NCI-H2196 (cell line): ENCODE measurements around the gene CELF3.

Experiments used
- DNase-seq: peaks from one replicate; lab custom pipeline; 2025; ENCODE audit not compliant: unreplicated experiment; lab: John Stamatoyannopoulos, UW

The CELF3 gene

DNA sequence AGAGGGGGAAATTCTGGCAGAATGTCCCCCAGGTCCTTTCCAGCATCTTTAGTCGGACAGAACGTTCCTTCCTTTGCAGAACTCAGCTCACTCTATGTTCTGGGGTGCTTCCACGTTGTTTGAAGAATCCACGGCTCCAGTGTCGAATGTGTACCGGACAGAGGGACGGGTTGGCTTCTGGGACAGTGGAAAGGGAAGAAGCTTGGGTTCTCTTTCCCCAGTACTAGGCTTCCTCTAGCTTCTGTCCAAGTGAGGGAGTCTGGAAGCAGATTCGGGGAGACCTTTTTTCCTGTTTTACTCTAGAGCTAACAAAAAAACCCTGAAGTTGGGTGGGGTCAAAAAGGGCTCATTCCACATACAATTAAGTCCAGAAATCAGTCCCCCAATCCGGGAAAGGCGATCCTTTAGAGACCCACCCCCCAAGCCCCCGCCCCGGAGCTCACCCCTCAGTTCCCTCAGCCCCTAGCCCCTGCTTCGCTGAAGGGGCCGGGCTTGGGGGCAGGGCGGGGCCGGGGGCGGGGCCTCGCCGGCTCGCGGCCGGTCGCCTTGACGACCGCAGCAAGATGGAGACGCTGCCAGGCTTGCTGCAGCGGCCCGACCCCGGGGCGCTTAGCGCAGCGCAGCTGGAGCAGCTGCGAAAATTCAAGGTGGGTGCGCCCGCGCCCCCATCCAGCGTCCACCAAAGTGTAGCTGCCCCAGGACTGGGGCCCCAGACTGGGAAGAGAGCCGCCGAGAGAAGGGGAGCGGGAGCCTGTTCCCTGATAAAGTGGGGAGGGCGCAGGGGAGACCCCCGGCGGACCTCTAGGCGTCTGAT is 4.6 kb upstream of the CELF3 start, which contains the start of gene RIIAD1:
RIIAD1 (plus strand) TSS at position 549 of the 814 bp plus-strand sequence; CDS start at position 564, 15 bp downstream.
- DNase-seq: peak; percentile 41

- no peak for DNase-seq
These were observed 4.0 kb upstream of the CELF3 start for GRCh38 chr1:151720554-151720953.

DNA sequence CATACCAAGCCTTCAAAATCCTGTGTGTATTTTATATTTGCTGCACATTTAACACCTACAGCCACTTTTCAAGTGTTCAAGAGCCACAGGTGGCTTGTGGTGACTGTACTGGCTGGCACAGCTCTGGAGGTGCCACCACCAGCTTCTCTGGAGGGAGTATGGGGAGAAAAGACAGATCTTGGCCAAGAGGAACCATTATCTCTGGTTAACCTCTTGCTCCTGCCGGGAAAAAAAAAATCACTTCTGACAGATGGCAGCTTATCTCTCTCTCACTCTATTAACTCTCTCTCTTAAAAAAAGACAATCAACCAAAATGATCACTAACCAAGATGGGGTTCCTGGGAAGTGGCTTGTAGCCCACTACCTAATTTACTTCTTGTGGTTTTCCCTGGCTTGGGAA is 3.5 kb upstream of the CELF3 start:
- DNase-seq: no peak

DNA sequence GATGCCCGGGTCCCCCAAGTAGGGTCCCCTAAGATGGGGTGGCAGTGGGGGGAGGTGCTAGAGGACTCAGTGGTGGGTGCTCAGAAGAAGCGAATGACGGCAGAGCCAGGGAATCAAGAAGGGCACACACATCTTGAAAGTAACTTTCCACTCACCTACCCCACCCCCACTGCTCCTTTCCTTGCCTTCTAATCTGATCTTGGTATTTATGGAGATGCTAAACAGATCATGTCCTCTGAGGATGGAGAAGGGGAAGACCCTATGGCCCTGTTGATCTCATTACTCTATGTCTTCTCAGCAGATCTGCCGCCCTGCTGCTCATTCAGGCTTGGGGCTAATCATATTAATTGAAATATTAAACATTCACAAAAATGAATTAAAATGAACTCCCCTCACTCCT is 2.1 kb upstream of the CELF3 start:
- DNase-seq: no peak

DNA sequence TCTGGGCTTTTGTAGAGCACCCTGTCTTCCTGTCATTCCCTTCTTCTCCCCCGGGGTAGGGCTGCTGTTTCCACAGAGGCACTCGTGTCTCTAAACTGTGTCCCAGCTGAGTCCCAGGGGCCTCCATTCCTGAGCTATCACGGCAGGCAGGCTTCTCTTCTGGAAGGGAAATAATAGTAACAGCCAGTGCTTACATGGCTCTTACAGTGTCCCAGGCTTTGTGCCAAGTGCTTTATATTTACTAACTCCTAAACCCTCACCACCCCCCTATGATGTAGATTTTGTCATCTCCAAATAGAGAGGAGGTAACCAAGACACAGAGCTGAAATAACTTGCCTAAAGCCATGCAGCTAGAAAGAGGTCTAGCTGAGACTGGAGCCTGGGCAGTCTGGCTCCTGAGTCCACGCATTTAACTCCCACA is 1.4 kb upstream of the CELF3 start:
- no peak for DNase-seq

GRCh38 chr1:151716405-151716762 is 219 bp downstream of the CELF3 start:
- DNase-seq: no peak

GRCh38 chr1:151715726-151716404 is 738 bp downstream of the CELF3 start:
- DNase-seq: peak; percentile 18

- DNase-seq: no peak
These were observed 1.5 kb downstream of the CELF3 start for GRCh38 chr1:151714820-151715725.

DNA sequence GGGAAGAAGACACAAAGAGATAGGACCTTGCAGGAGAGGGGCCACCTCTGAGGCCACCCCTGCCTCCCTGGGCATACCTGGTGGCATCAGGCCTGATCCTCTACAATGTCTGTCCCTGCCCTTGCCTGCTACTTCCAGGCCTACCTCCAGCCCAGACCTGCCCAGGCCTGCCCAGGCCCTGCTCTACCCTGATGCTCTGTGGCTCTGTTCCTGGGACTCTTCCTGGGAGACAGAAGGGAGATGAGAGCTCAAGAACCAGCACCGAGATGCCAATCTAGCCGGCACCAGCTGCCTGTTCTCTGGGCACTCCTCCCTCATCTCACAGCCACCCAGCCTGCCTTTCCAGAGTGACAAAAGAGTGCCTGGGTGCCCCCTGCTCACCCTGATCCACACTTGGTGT is 2.7 kb downstream of the CELF3 start:
- no peak for DNase-seq

- no peak for DNase-seq
These were observed 3.6 kb downstream of the CELF3 start for GRCh38 chr1:151713044-151713443.

DNA sequence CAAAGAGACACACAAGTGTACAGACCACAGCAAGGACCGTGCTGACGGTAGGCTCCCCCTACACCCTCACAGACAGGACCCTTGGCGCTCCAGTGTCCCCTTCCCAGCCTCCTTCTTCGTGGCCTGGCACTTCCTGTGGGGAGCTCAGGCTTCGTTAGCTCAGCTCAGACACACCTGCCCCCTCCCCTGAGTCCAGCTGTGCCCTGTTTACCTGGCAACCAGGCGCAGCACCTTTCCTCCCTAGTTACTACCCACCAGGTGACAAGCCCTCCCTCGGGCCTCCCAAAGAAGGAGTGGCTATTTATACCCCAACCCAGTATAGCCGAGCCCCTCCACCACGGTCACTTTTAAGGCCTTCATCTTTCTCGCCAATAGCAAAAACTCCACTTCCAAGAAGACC is 4.7 kb downstream of the CELF3 start:
- no peak for DNase-seq

GRCh38 chr1:151711044-151711800 is 5.4 kb downstream of the CELF3 start:
- no peak for DNase-seq

DNA sequence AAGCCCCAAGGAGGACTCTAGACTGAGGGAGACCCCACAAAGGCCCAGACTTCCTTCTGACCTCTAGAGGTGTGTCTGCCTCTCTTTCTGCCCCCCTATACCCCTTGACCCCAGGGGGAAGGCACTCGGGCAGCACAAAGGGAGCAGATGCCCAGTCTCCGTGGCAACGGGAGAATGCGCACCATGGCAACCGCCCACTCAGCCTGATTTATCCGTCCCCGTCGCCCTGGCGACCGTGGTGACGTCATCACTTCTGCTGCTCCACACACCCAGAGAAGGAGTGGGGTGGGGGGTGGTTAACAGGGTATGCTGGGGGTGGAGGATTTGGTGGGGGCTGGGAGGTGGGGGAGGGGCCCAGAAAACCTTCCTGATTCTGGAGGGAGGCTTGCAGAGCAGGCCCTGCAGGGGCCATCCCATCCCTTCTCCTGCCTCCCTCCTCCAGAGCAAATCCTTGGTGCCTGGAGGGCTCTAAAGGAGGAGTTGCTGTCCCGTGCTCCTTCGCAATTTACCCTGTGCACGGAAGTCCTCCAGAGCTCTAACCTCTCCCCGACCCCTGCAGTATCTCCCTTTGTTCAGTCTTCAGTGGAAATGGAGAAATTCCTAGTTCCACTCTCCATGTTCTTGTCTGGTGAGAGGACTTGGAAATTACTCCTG is 6.3 kb downstream of the CELF3 start:
- peak; percentile 72 for DNase-seq

DNA sequence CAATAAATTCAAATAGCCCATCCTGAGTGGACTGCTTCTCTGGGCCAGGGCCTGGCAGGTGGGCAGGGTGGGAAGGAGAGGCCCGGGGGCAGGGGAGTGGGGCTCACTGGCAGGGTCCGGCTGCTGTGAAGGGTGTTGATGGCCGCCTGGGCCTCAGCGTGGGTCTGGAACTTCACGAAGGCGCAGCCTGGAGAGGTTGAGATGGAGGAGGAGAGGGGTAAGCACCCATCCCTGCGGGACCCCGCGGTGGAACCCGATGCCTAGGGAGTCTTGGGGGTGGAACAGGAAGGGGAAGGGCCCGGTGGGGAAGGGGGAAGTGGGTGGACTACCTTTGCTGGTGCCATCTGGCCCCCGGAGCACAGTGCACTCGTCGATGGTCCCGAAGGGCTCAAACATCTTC is 7.7 kb downstream of the CELF3 start:
- DNase-seq: no peak

DNA sequence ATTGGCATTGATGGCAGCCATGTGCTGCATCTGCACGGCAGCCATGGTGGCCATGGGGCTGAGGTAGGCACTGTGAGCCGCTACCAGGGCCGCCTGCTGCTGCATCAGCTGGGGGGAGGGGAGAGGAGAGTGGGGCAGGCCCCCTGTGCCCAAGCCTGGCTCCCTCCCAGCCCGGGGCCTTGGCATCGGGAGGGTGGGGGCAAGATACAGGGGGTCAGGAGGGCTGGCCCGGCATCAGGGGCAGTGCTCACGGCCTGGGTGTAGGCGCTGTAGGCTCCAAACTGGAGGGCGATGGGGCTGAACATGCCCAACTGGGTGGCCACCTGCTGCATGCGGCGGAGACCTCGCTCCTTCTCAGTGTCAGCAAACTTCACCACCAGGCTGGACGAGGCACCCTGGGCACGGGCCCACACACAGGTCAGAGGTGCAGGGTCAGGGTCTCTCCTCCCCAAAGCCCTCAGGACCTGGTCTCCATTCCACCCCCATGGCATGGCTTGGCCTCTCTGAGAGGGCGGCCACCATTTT is 9.0 kb downstream of the CELF3 start:
- DNase-seq: no peak

DNA sequence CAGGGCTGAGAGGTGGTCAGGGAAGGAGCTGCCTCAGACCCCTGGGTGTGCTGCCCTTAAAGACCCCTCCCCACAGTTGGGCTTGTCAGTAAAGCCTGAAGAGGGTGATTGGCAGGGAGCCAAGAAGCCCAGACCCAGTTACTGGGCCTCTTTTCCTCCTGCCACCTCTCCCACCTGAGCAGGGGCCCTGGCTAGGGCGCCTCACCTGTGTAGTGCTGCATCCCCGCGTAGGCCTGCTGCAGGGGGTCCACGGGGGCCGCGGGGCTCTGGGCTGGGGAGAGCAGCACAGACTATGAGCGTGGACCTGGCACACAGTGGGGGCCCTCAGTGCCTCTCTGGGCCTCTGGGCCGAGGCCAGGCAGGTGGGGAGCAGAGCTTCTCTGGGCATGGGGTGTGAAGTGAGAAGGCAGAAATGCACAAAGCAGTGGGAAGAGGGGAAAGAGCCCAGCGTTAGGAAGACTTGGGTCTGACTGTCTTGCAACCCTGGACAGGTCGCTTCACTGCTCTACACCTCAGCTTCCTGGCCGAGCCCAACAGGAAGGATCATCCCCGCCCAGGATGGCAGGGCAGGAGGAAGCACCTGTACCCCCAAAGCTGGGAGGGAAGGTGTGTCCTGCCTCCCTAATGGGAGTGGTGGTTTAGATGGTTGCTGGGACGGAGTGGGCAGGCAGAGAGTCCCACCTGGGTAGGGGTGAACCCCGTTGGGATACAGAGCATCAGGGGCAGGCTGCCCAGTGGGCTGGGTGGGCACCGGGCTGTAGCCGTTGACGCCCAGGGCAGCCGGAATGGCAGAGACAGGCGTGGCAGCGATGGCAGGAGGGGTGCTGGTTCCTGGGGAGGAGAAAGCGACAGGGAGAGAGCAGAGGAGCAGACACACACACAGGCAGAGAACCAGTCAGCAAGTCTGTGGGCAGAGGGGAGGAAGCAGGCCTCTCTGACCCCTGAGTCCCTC is 9.9 kb downstream of the CELF3 start:
- no peak for DNase-seq

GRCh38 chr1:151705753-151706463 is 10.7 kb downstream of the CELF3 start:
- no peak for DNase-seq

DNA sequence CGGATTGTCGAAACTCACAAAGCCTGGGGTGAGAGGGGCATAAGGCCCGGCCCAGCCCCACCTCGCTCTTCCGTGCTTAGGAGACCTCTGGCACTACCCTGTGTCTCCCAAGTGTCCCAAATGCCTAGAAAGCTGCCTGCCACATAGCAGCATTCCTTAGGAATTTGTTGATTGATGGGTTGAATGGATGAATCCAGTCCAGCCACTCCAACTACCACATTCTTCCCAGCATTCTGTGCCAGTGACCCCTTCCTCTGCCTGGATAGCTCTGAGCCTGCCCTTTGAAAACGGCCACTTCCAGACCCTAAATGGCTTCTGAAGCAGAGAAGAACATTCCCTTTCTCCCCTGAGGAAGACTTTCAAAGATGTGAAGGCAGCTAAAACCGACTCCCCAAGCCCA is 11.5 kb downstream of the CELF3 start:
- DNase-seq: no peak
